Gastroesophageal sphincter (tissue), 4 donors: ENCODE results near the gene GCKR. TPM values are rescaled to one million over a fixed set of nuclear protein-coding genes. Genes with fewer than 3 reads are reported as not detected.
A peak's percentile ranks its signal among the peaks of the same experiment; 100 is the strongest.

Source experiments
- ATAC-seq: fragments of 150-250 bp; one replicate; pipeline ENCODE4 v1.9.1; 2016; ENCODE audit warnings: mild to moderate bottlenecking, moderate library complexity
- H3K27ac ChIP-seq, 4 donors: fragments of 200-600 bp; sonication (generic) in 3 of 4; 1 replicate in 3 of 4; 2 replicates in 1 of 4; pipeline ENCODE4 v1.5.1; 2016 to 2019
- H3K27me3 ChIP-seq: fragments of 200-600 bp; sonication (generic); one replicate; pipeline ENCODE4 v1.5.1; 2019
- H3K36me3 ChIP-seq, 2 donors: fragments of 200-600 bp; sonication (generic); one replicate each; pipeline ENCODE4 v1.5.1; 2019; ENCODE audit warnings: control low read depth in 1 of 2
- H3K4me1 ChIP-seq, 3 donors: fragments of 200-600 bp; sonication (generic); 1 replicate in 2 of 3; 2 replicates in 1 of 3; pipeline ENCODE4 v1.5.1; 2016 to 2019; ENCODE audit warnings: control low read depth in 2 of 3
- H3K4me3 ChIP-seq, 2 donors: fragments of 200-600 bp; sonication (generic); one replicate each; pipeline ENCODE4 v1.5.1; 2019; ENCODE audit warnings: mild to moderate bottlenecking in 1 of 2, moderate library complexity in 1 of 2
- H3K9me3 ChIP-seq, 3 donors: fragments of 200-600 bp; sonication (generic); one replicate each; pipeline ENCODE4 v1.5.1; 2017 to 2019; ENCODE audit warnings: control low read depth in 2 of 3
- CTCF ChIP-seq, 4 experiments: fragments of 200-600 bp in 2 of 4; fragments of 450-650 bp in 2 of 4; sonication (generic) in 1 of 4; IDR thresholded peaks; one replicate each; pipeline ENCODE4 v1.5.1; 2017 to 2019; ENCODE audit warnings: antibody characterized with exemption in 4 of 4, mild to moderate bottlenecking in 2 of 4, moderate library complexity in 2 of 4
- EP300 ChIP-seq: sonication (generic); formaldehyde crosslinking; IDR thresholded peaks from one replicate; pipeline ENCODE4 v1.6.1; 2017; ENCODE audit warnings: antibody characterized with exemption, mild to moderate bottlenecking
- POLR2A ChIP-seq, 2 donors: fragments of 450-650 bp; IDR thresholded peaks; one replicate each; pipeline ENCODE4 v1.6.1; 2017; ENCODE audit warnings: antibody characterized with exemption in 2 of 2, mild to moderate bottlenecking in 2 of 2, moderate library complexity in 1 of 2
- POLR2AphosphoS5 ChIP-seq: sonication (generic); formaldehyde crosslinking; IDR thresholded peaks from one replicate; pipeline ENCODE4 v1.6.1; 2017; ENCODE audit warnings: antibody characterized with exemption
- WGBS, 2 donors: methylation state at CpG; one replicate each; pipeline ENCODE4 v1.1.5; 2018; ENCODE audit warnings: low coverage in 1 of 2; 5-methylcytosine and 5-hydroxymethylcytosine counted together
- total RNA-seq, 4 donors: library from RNA; depleted of rRNA; stranded (reverse); fragments of >200 nt; gene quantifications; one replicate each; pipeline ENCODE4 v1.1.0, GENCODE V29; 2016

The GCKR gene
- total RNA-seq, 4 donors from 2014 or later: 0.58 TPM; not detected in 3

- Histone ChIP-seq H3K4me1 (peaks cover 0 to 27% (median 0%) of the 10 kb centered on the region in 3 donors), H3K36me3 (peaks cover 0 to 5% of the 10 kb centered on the region in 2 donors), H3K27me3 (peaks cover 7% of the 10 kb centered on the region), H3K4me3 (peak within 1 kb of the TSS; percentile 46 to 89), H3K27ac (peak within 1 kb of the TSS in 3 of 4 donors; percentile 69 to 75 (median 70)), H3K9me3 (no peaks in the 10 kb centered on the region)
- ATAC-seq: peak; percentile 64
- TF ChIP-seq POLR2A (IDR thresholded peaks at IDR 0.05): peak; percentile 21 to 46
- TF ChIP-seq CTCF (IDR thresholded peaks at IDR 0.05): no peak
- WGBS, 2 donors: 0% methylated on average over 1 to 4 of the region's 70 CpGs
Observed at GRCh38 chr2:27494944-27495554, 1.6 kb upstream of the GCKR start, which contains the start of gene FNDC4. FNDC4 (minus strand) TSS chr2:27495200; CDS start chr2:27494679, 521 bp downstream.

- H3K27ac ChIP-seq: no peak overlapping the region
- ATAC-seq: no peak
- TF ChIP-seq CTCF (IDR thresholded peaks at IDR 0.05) (no peak), EP300 (no peak), POLR2A (IDR thresholded peaks at IDR 0.05) (no peak), POLR2AphosphoS5 (no peak)
- no peak overlapping the region for H3K4me3 ChIP-seq
- H3K4me1 ChIP-seq: peaks cover 0 to 24% (median 0%) of the 10 kb centered on the region in 3 donors
- H3K36me3 ChIP-seq: peaks cover 0 to 5% of the 10 kb centered on the region in 2 donors
- no peaks in the 10 kb centered on the region for H3K9me3 ChIP-seq
- peaks cover 7% of the 10 kb centered on the region for H3K27me3 ChIP-seq
- 36 to 50% methylated on average over 3 to 4 of the region's 4 CpGs for WGBS, 2 donors
Observed at GRCh38 chr2:27495840-27496356, 741 bp upstream of the GCKR start.

- TF ChIP-seq POLR2A (IDR thresholded peaks at IDR 0.05) (no peak), EP300 (no peak), POLR2AphosphoS5 (no peak), CTCF (IDR thresholded peaks at IDR 0.05) (no peak)
- H3K9me3 ChIP-seq: no peaks in the 10 kb centered on the region
- H3K27ac ChIP-seq: no peak overlapping the region
- peaks cover 7% of the 10 kb centered on the region for H3K27me3 ChIP-seq
- peaks cover 0 to 24% (median 0%) of the 10 kb centered on the region in 3 donors for H3K4me1 ChIP-seq
- ATAC-seq: no peak
- no peak overlapping the region for H3K4me3 ChIP-seq
- 64 to 68% methylated on average over 3 of the region's 4 CpGs for WGBS, 2 donors
- H3K36me3 ChIP-seq: peaks cover 0 to under 1% of the 10 kb centered on the region in 2 donors
Observed at GRCh38 chr2:27497288-27497627, 619 bp downstream of the GCKR start.

GRCh38 chr2:27498975-27499374 is 2.3 kb downstream of the GCKR start:
- no peak for ATAC-seq
- Histone ChIP-seq H3K36me3 (no peaks in the 10 kb centered on the region), H3K9me3 (no peaks in the 10 kb centered on the region), H3K27me3 (peaks cover 7% of the 10 kb centered on the region), H3K27ac (no peak overlapping the region), H3K4me3 (no peak overlapping the region), H3K4me1 (peaks cover 0 to 20% (median 0%) of the 10 kb centered on the region in 3 donors)
- TF ChIP-seq POLR2A (IDR thresholded peaks at IDR 0.05) (no peak), EP300 (no peak), CTCF (IDR thresholded peaks at IDR 0.05) (no peak), POLR2AphosphoS5 (no peak)
- WGBS, 2 donors: 82 to 86% methylated on average over 1 to 2 of the region's 3 CpGs

- no peak for TF ChIP-seq CTCF (IDR thresholded peaks at IDR 0.05)
- TF ChIP-seq POLR2AphosphoS5: no peak
- no peak for TF ChIP-seq EP300
- no peak for TF ChIP-seq POLR2A (IDR thresholded peaks at IDR 0.05)
- no peaks in the 10 kb centered on the region for H3K4me1 ChIP-seq
- no peak overlapping the region for H3K4me3 ChIP-seq
- no peak for ATAC-seq
- H3K27ac ChIP-seq: no peak overlapping the region
- H3K36me3 ChIP-seq: no peaks in the 10 kb centered on the region
- H3K9me3 ChIP-seq: no peaks in the 10 kb centered on the region
- peaks cover 7% of the 10 kb centered on the region for H3K27me3 ChIP-seq
Observed at GRCh38 chr2:27501042-27501441, 4.4 kb downstream of the GCKR start.
